Measurements from ENCODE around the gene ST8SIA2. TPM values are rescaled to one million over a fixed set of nuclear protein-coding genes. Genes with fewer than 3 reads are reported as not detected.

The ST8SIA2 gene
- total RNA-seq, 1 donor from 2014 or later, result 4.5 TPM

- no peaks in the 10 kb centered on the region for H3K27me3 Mint-ChIP-seq (ENCODE audit: low read depth)
- DNase-seq (ENCODE audit: low spot score), result no peak
- H3K4me3 Mint-ChIP-seq (ENCODE audit: unreplicated experiment), result no peak overlapping the region
- TF ChIP-seq CTCF (IDR thresholded peaks at IDR 0.05), result no peak
- H3K36me3 Mint-ChIP-seq (ENCODE audit: low read depth), result no peaks in the 10 kb centered on the region
- H3K9me3 Mint-ChIP-seq (ENCODE audit: low read depth), result no peaks in the 10 kb centered on the region
- H3K4me1 Mint-ChIP-seq (ENCODE audit: low read depth), result peaks cover 7% of the 10 kb centered on the region
- no peak overlapping the region for H3K27ac Mint-ChIP-seq (ENCODE audit: unreplicated experiment)
These were observed 36.4 kb downstream of the ST8SIA2 start for GRCh38 chr15:92430069-92430440.

GRCh38 chr15:92435145-92435544 is 41.5 kb downstream of the ST8SIA2 start:
- Mint-ChIP-seq H3K27ac (ENCODE audit: unreplicated experiment) (no peak overlapping the region), H3K27me3 (ENCODE audit: low read depth) (no peaks in the 10 kb centered on the region)

GRCh38 chr15:92438471-92438870 is 44.8 kb downstream of the ST8SIA2 start:
- H3K36me3 Mint-ChIP-seq (ENCODE audit: low read depth), result no peaks in the 10 kb centered on the region
- no peaks in the 10 kb centered on the region for H3K4me1 Mint-ChIP-seq (ENCODE audit: low read depth)
- H3K27me3 Mint-ChIP-seq (ENCODE audit: low read depth), result no peaks in the 10 kb centered on the region
- no peak for TF ChIP-seq CTCF (IDR thresholded peaks at IDR 0.05)
- DNase-seq (ENCODE audit: low spot score), result no peak
- no peak overlapping the region for H3K27ac Mint-ChIP-seq (ENCODE audit: unreplicated experiment)
- no peak overlapping the region for H3K4me3 Mint-ChIP-seq (ENCODE audit: unreplicated experiment)
- H3K9me3 Mint-ChIP-seq (ENCODE audit: low read depth), result no peaks in the 10 kb centered on the region

More at GRCh38 chr15:92435145-92435544, 41.5 kb downstream of the ST8SIA2 start:
- Mint-ChIP-seq H3K4me1 (ENCODE audit: low read depth) (no peaks in the 10 kb centered on the region), H3K36me3 (ENCODE audit: low read depth) (no peaks in the 10 kb centered on the region), H3K9me3 (ENCODE audit: low read depth) (no peaks in the 10 kb centered on the region), H3K4me3 (ENCODE audit: unreplicated experiment) (no peak overlapping the region)
- DNase-seq (ENCODE audit: low spot score), result no peak
- TF ChIP-seq CTCF (IDR thresholded peaks at IDR 0.05), result no peak

- no peak overlapping the region for H3K27ac Mint-ChIP-seq (ENCODE audit: unreplicated experiment)
- H3K36me3 Mint-ChIP-seq (ENCODE audit: low read depth), result no peaks in the 10 kb centered on the region
- no peak for DNase-seq (ENCODE audit: low spot score)
These were observed 49.7 kb downstream of the ST8SIA2 start for GRCh38 chr15:92443381-92443780.

GRCh38 chr15:92444631-92445030 is 51.0 kb downstream of the ST8SIA2 start:
- Mint-ChIP-seq H3K4me1 (ENCODE audit: low read depth) (no peaks in the 10 kb centered on the region), H3K9me3 (ENCODE audit: low read depth) (no peaks in the 10 kb centered on the region), H3K36me3 (ENCODE audit: low read depth) (no peaks in the 10 kb centered on the region), H3K27ac (ENCODE audit: unreplicated experiment) (no peak overlapping the region), H3K27me3 (ENCODE audit: low read depth) (no peaks in the 10 kb centered on the region), H3K4me3 (ENCODE audit: unreplicated experiment) (no peak overlapping the region)
- peak; percentile 89 for DNase-seq (ENCODE audit: low spot score)
- TF ChIP-seq CTCF (IDR thresholded peaks at IDR 0.05), result no peak

More at GRCh38 chr15:92443381-92443780, 49.7 kb downstream of the ST8SIA2 start:
- Mint-ChIP-seq H3K4me1 (ENCODE audit: low read depth) (no peaks in the 10 kb centered on the region), H3K4me3 (ENCODE audit: unreplicated experiment) (no peak overlapping the region), H3K9me3 (ENCODE audit: low read depth) (no peaks in the 10 kb centered on the region), H3K27me3 (ENCODE audit: low read depth) (no peaks in the 10 kb centered on the region)
- TF ChIP-seq CTCF (IDR thresholded peaks at IDR 0.05), result no peak

Data from chondrocyte (in vitro differentiated cells).